Right lobe of liver (tissue), 6 donors: ENCODE results near the gene ZC2HC1B. TPM values are rescaled to one million over a fixed set of nuclear protein-coding genes. Genes with fewer than 3 reads are reported as not detected.

ENCODE experiments used
- ATAC-seq, 4 donors: fragments of 200-7000 bp; cut with Tn5 transposase; one replicate each; pipeline ENCODE4 v1.9.1; 2020; ENCODE audit warnings: mild to moderate bottlenecking in 4 of 4, moderate library complexity in 4 of 4
- DNase-seq, 3 donors: peaks; one replicate each; pipeline ENCODE4 v3.0.0-alpha.2; 2020
- H3K27ac ChIP-seq, 3 donors: fragments of 200-600 bp; one replicate each; pipeline ENCODE4 v1.8.0; 2022
- H3K27me3 ChIP-seq, 2 donors: fragments of 200-600 bp; one replicate each; pipeline ENCODE4 v1.8.0; 2022
- H3K36me3 ChIP-seq, 4 donors: fragments of 200-600 bp; sonication (generic) in 1 of 4; one replicate each; pipeline versions ENCODE4 v1.5.1 to v1.8.0; 2017 to 2022; ENCODE audit warnings: control low read depth in 1 of 4
- H3K4me1 ChIP-seq, 4 donors: fragments of 200-600 bp; sonication (generic) in 1 of 4; one replicate each; pipeline versions ENCODE4 v1.5.1 to v1.8.0; 2017 to 2022; ENCODE audit warnings: control low read depth in 1 of 4
- H3K4me3 ChIP-seq, 3 donors: fragments of 200-600 bp; one replicate each; pipeline ENCODE4 v1.8.0; 2022
- H3K9me3 ChIP-seq, 4 donors: fragments of 200-600 bp; sonication (generic) in 1 of 4; one replicate each; pipeline versions ENCODE4 v1.5.1 to v1.8.0; 2017 to 2022; ENCODE audit warnings: control low read depth in 1 of 4
- CTCF ChIP-seq, 4 donors: fragments of 200-600 bp in 3 of 4; fragments of 450-650 bp in 1 of 4; IDR thresholded peaks; one replicate each; pipeline versions ENCODE4 v1.5.1 to v1.8.0; 2016 to 2022; ENCODE audit warnings: antibody characterized with exemption in 4 of 4, mild to moderate bottlenecking in 2 of 4
- POLR2A ChIP-seq: fragments of 450-650 bp; IDR thresholded peaks from one replicate; pipeline ENCODE4 v1.6.1; 2017; ENCODE audit warnings: antibody characterized with exemption, mild to moderate bottlenecking
- WGBS: methylation state at CpG from one replicate; pipeline ENCODE4 v1.1.6; 2018; ENCODE audit warnings: low coverage, low lambda C conversion rate; ENCODE audit not compliant: insufficient coverage; ENCODE audit errors: missing lambda C conversion rate; 5-methylcytosine and 5-hydroxymethylcytosine counted together
- intact Hi-C, 2 donors: fragments of 100-400 bp; cut with DNase I; formaldehyde crosslinking; loops; one replicate each; pipeline versions ENCODE4 v1.11.2 to v1.14.1; 2022
- total RNA-seq, 6 experiments: library from RNA; depleted of rRNA in 2 of 6; stranded (reverse); fragments of >200 nt in 2 of 6; fragmentation: NEBNext Ultra II Directional in 3 of 6; extraction: Animal tissue kit (Norgen Biotek cat#: 25700) in 3 of 6; gene quantifications; one replicate each; pipeline versions ENCODE4 v1.1.0 to v1.2.4, GENCODE V29; 2016 to 2023
- donor health status: DM: no; HTN: yes; CAD: no.
- donor health status: DM: no; HTN: no; CAD: no.
- donor health status: DM: no; HTN: no; CAD: no.
- donor health status: DM: no; HTN: yes; CAD: no.
- donor health status: DM: no; HTN: yes; CAD: no.

Gene ZC2HC1B
- total RNA-seq, 6 experiments from 2014 or later: not detected

GRCh38 chr6:143950875-143951274 is 86.6 kb downstream of the ZC2HC1B start:
- Histone ChIP-seq H3K27me3 (no peaks in the 10 kb centered on the region), H3K27ac (no peak overlapping the region), H3K4me3 (no peak overlapping the region), H3K36me3 (no peaks in the 10 kb centered on the region), H3K4me1 (no peaks in the 10 kb centered on the region), H3K9me3 (no peaks in the 10 kb centered on the region)
- TF ChIP-seq CTCF (IDR thresholded peaks at IDR 0.05): no peak
- TF ChIP-seq POLR2A: no peak
- ATAC-seq (peak in 1 of 4 donors; percentile 93), DNase-seq (no peak)
- intact Hi-C loops: no loop called here
- 35% methylated on average over 2 of the region's 3 CpGs for WGBS

- no peaks in the 10 kb centered on the region for H3K9me3 ChIP-seq
- H3K4me3 ChIP-seq: no peak overlapping the region
- intact Hi-C loops: no loop called here
- H3K4me1 ChIP-seq: no peaks in the 10 kb centered on the region
- DNase-seq (no peak), ATAC-seq (no peak)
- 79% methylated on average over 9 of the region's 9 CpGs for WGBS
- no peak overlapping the region for H3K27ac ChIP-seq
- TF ChIP-seq POLR2A: no peak
- no peak for TF ChIP-seq CTCF (IDR thresholded peaks at IDR 0.05)
- H3K27me3 ChIP-seq: no peaks in the 10 kb centered on the region
- H3K36me3 ChIP-seq: no peaks in the 10 kb centered on the region
Observed at GRCh38 chr6:143952060-143952778, 87.9 kb downstream of the ZC2HC1B start.

GRCh38 chr6:143952947-143953701 is 88.8 kb downstream of the ZC2HC1B start:
- Histone ChIP-seq H3K4me1 (no peaks in the 10 kb centered on the region), H3K9me3 (no peaks in the 10 kb centered on the region), H3K4me3 (no peak overlapping the region), H3K36me3 (no peaks in the 10 kb centered on the region), H3K27ac (no peak overlapping the region), H3K27me3 (no peaks in the 10 kb centered on the region)
- no peak for ATAC-seq
- DNase-seq: no peak
- 86% methylated on average over 3 of the region's 4 CpGs for WGBS
- intact Hi-C loops: no loop called here
- TF ChIP-seq CTCF (IDR thresholded peaks at IDR 0.05): no peak
- no peak for TF ChIP-seq POLR2A

GRCh38 chr6:143953922-143954321 is 89.6 kb downstream of the ZC2HC1B start:
- intact Hi-C loops: no loop called here
- Histone ChIP-seq H3K36me3 (no peaks in the 10 kb centered on the region), H3K9me3 (no peaks in the 10 kb centered on the region), H3K27ac (no peak overlapping the region), H3K4me1 (no peaks in the 10 kb centered on the region), H3K27me3 (no peaks in the 10 kb centered on the region), H3K4me3 (no peak overlapping the region)
- 84% methylated on average over 3 of the region's 4 CpGs for WGBS
- ATAC-seq: peak in 1 of 4 donors; percentile 13
- no peak for DNase-seq
- TF ChIP-seq POLR2A: no peak
- no peak for TF ChIP-seq CTCF (IDR thresholded peaks at IDR 0.05)
